SK-N-SH (cell line): ENCODE measurements around the gene CISD2.

Experiments
- EP300 ChIP-seq, 2 experiments: IDR thresholded peaks; 2 replicates each; pipeline versions ENCODE4 v1.4.0 to v1.6.1; 2012; ENCODE audit warnings: borderline replicate concordance in 1 of 2, low read depth in 1 of 2, low read length in 1 of 2
- EZH2phosphoT487 ChIP-seq: fragments of 200-600 bp; sonication (generic); IDR thresholded peaks from 2 replicates; pipeline ENCODE4 v1.6.1; 2017; ENCODE audit warnings: low read depth, mixed run types, mild to moderate bottlenecking, antibody characterized with exemption, moderate library complexity, borderline replicate concordance
- JUND ChIP-seq: IDR thresholded peaks from 2 replicates; pipeline ENCODE4 v1.4.0; 2012
- MXI1 ChIP-seq: IDR thresholded peaks from 2 replicates; pipeline ENCODE4 v1.6.1; 2012; ENCODE audit warnings: mild to moderate bottlenecking, low read depth, low read length, improper control_type of control experiment
- NFIC ChIP-seq: IDR thresholded peaks from 2 replicates; pipeline ENCODE4 v1.4.0; 2012; ENCODE audit warnings: borderline replicate concordance
- POLR2AphosphoS5 ChIP-seq: IDR thresholded peaks from 2 replicates; pipeline ENCODE4 v1.6.1; 2012; ENCODE audit warnings: low read depth, low read length
- RAD21 ChIP-seq: IDR thresholded peaks from 2 replicates; pipeline ENCODE4 v1.6.1; 2012; ENCODE audit warnings: mild to moderate bottlenecking, low read length
- TEAD4 ChIP-seq: IDR thresholded peaks from 2 replicates; pipeline ENCODE4 v1.4.0; 2012; ENCODE audit warnings: mild to moderate bottlenecking, borderline replicate concordance; ENCODE audit not compliant: insufficient read depth
- YY1 ChIP-seq: IDR thresholded peaks from 2 replicates; pipeline ENCODE4 v1.4.0; 2012; ENCODE audit warnings: low read depth, mild to moderate bottlenecking
- TF ChIP-seq, protein P1 (sequence below): fragments of 200-600 bp; sonication (generic); IDR thresholded peaks from 2 replicates; pipeline ENCODE4 v1.6.1; 2017; ENCODE audit warnings: antibody characterized with exemption, mild to moderate bottlenecking, moderate library complexity
- TF ChIP-seq, protein P2 (sequence below): IDR thresholded peaks from 2 replicates; pipeline ENCODE4 v1.6.1; 2012; ENCODE audit warnings: mild to moderate bottlenecking, low read depth, low read length, moderate library complexity
- TF ChIP-seq, protein P3 (sequence below): fragments of 150-350 bp; IDR thresholded peaks from 2 replicates; pipeline ENCODE4 v1.6.1; 2017; ENCODE audit warnings: antibody characterized with exemption, low read length, low read depth, borderline replicate concordance
- TF ChIP-seq, protein P4 (sequence below): IDR thresholded peaks from 2 replicates; pipeline ENCODE4; 2012
- TF ChIP-seq, protein P5 (sequence below): IDR thresholded peaks from 2 replicates; pipeline ENCODE4 v1.4.0; 2012; ENCODE audit warnings: low read depth

DNA sequence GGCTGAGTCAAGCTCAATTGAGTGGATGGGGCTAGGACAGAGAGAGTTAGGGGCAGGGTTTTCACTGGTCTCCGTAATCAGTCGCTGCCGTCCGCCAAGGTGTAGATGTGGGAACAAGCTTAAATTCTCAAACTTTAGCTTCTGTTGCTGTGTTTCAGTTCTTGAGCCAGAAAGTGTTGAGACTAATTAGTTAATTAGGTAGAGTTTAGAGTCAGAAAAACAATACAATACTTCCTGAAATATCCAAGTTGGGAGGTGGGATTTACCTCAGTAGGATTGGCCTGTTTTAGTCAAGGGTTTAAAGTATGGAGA lies 40.3 kb upstream of the CISD2 start:
- TF ChIP-seq, protein P1, sequence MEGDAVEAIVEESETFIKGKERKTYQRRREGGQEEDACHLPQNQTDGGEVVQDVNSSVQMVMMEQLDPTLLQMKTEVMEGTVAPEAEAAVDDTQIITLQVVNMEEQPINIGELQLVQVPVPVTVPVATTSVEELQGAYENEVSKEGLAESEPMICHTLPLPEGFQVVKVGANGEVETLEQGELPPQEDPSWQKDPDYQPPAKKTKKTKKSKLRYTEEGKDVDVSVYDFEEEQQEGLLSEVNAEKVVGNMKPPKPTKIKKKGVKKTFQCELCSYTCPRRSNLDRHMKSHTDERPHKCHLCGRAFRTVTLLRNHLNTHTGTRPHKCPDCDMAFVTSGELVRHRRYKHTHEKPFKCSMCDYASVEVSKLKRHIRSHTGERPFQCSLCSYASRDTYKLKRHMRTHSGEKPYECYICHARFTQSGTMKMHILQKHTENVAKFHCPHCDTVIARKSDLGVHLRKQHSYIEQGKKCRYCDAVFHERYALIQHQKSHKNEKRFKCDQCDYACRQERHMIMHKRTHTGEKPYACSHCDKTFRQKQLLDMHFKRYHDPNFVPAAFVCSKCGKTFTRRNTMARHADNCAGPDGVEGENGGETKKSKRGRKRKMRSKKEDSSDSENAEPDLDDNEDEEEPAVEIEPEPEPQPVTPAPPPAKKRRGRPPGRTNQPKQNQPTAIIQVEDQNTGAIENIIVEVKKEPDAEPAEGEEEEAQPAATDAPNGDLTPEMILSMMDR = no peak
- no peak for TF ChIP-seq RAD21
- no peak for TF ChIP-seq TEAD4
- no peak for TF ChIP-seq MXI1
- TF ChIP-seq, protein P2, sequence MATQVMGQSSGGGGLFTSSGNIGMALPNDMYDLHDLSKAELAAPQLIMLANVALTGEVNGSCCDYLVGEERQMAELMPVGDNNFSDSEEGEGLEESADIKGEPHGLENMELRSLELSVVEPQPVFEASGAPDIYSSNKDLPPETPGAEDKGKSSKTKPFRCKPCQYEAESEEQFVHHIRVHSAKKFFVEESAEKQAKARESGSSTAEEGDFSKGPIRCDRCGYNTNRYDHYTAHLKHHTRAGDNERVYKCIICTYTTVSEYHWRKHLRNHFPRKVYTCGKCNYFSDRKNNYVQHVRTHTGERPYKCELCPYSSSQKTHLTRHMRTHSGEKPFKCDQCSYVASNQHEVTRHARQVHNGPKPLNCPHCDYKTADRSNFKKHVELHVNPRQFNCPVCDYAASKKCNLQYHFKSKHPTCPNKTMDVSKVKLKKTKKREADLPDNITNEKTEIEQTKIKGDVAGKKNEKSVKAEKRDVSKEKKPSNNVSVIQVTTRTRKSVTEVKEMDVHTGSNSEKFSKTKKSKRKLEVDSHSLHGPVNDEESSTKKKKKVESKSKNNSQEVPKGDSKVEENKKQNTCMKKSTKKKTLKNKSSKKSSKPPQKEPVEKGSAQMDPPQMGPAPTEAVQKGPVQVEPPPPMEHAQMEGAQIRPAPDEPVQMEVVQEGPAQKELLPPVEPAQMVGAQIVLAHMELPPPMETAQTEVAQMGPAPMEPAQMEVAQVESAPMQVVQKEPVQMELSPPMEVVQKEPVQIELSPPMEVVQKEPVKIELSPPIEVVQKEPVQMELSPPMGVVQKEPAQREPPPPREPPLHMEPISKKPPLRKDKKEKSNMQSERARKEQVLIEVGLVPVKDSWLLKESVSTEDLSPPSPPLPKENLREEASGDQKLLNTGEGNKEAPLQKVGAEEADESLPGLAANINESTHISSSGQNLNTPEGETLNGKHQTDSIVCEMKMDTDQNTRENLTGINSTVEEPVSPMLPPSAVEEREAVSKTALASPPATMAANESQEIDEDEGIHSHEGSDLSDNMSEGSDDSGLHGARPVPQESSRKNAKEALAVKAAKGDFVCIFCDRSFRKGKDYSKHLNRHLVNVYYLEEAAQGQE = no peak
- TF ChIP-seq EZH2phosphoT487 = no peak
- TF ChIP-seq, protein P3, sequence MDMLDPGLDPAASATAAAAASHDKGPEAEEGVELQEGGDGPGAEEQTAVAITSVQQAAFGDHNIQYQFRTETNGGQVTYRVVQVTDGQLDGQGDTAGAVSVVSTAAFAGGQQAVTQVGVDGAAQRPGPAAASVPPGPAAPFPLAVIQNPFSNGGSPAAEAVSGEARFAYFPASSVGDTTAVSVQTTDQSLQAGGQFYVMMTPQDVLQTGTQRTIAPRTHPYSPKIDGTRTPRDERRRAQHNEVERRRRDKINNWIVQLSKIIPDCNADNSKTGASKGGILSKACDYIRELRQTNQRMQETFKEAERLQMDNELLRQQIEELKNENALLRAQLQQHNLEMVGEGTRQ = no peak
- no peak for TF ChIP-seq POLR2AphosphoS5
- TF ChIP-seq, protein P4, sequence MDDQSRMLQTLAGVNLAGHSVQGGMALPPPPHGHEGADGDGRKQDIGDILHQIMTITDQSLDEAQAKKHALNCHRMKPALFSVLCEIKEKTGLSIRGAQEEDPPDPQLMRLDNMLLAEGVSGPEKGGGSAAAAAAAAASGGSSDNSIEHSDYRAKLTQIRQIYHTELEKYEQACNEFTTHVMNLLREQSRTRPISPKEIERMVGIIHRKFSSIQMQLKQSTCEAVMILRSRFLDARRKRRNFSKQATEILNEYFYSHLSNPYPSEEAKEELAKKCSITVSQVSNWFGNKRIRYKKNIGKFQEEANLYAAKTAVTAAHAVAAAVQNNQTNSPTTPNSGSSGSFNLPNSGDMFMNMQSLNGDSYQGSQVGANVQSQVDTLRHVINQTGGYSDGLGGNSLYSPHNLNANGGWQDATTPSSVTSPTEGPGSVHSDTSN = no peak
- TF ChIP-seq JUND = no peak
- TF ChIP-seq EP300 (IDR thresholded peaks at IDR 0.05; ENCODE audit: borderline replicate concordance in 1 of 2, low read depth in 1 of 2, low read length in 1 of 2) = no peak
- TF ChIP-seq, protein P5, sequence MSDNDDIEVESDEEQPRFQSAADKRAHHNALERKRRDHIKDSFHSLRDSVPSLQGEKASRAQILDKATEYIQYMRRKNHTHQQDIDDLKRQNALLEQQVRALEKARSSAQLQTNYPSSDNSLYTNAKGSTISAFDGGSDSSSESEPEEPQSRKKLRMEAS = no peak
- no peak for TF ChIP-seq NFIC
- TF ChIP-seq YY1 = no peak
